NCI-H1436 treated with DMSO at 0.1 percent for 48 hours (cell line): ENCODE results near the gene TSHZ3.

Source experiments
- DNase-seq: peaks from one replicate; lab custom pipeline; 2025; lab: John Stamatoyannopoulos, UW

TSHZ3 gene

GRCh38 chr19:31286491-31286890 is 62.7 kb downstream of the TSHZ3 start:
- no peak for DNase-seq

DNA sequence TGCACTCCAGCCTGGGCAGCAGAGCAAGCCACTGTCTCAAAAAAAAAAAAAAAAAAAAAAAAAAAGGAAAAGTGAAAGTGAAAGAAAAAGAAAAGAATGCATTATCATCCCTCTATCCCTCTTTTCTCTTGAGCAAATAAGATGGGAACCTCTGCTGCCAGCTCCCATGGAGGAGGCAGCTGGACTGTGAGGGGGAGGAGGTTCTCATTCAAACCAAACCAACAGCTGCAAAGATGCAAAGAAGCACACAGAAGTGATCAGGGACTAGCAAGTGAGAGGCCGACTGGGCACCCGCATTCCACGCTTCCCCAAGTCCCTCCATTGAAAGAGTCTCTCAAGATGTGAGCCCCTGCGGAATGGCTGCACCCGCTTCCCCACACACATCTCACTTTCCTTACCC is 63.5 kb downstream of the TSHZ3 start:
- DNase-seq: no peak

- DNase-seq: no peak
Measured at GRCh38 chr19:31284621-31285020, 64.6 kb downstream of the TSHZ3 start.

- no peak for DNase-seq
Measured at GRCh38 chr19:31283701-31284100, 65.5 kb downstream of the TSHZ3 start.

DNA sequence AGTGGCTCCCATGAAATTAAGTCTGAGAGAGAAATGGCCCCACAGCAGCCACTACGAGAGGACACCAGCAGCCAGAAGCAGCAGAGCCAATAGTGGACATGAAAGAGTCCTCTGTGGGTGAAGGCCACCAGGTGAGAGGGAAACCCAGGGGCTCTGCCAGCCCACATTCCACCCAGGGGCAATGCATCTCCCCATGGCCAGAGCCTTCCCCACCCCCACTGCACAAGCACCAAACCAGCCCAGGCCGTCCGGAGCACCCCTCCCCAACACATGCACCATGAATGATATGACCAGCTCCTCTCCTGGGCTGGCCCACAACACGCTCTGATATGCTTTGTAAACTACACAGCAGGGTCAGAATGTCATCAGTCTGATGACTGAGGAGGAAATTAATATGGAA is 66.9 kb downstream of the TSHZ3 start:
- DNase-seq: no peak

DNA sequence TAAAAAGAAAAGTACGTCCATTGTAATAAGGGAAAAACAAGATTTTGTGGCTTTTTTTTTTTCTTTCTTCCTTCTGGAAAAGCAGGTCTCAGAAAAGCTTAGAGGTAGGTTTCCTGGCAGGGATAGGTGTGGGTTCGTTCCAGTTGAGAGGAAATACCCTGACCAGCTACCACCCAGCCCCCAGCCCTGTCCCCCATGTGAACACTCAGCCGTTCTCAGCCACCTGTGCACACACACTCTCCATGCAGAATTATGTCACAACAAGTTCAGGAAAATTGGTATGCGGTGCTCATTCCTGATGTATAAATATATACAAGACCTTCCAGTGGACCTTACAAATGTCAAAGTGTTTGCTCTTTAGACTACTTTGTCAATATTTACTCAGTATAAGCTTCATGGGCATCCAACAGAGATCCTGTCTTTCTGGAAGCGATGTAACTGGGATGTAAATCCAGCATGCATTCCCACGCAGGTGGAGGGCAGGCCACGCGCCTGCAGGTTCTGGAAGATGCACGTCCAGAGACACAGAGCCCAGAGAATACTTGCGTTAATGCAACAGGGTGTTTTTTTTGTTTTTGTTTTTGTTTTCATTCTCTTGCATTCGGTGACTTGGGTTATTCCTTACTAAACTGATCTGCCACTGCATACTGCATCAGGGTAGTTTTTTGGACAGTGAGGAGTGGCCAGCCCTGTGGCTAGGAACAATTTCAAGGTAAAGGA is 68.8 kb downstream of the TSHZ3 start:
- DNase-seq: no peak

DNA sequence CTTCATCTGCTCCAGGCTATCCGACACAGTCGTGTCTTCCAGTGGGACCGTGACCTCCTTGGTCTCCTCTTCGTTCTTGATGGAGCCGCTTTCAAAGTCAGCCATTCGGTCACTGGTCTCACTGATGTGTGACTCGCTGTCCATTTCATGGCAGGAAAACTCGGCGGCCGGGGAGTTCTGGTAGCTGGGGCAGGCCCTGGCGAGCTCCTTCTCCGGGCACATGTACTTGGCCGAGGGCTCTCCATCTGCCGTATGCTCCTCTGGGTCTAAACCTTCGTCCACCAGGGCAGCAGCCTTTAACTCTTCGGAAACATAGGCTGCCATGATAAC is 69.8 kb downstream of the TSHZ3 start:
- no peak for DNase-seq

GRCh38 chr19:31278555-31279435 is 70.4 kb downstream of the TSHZ3 start:
- no peak for DNase-seq

DNA sequence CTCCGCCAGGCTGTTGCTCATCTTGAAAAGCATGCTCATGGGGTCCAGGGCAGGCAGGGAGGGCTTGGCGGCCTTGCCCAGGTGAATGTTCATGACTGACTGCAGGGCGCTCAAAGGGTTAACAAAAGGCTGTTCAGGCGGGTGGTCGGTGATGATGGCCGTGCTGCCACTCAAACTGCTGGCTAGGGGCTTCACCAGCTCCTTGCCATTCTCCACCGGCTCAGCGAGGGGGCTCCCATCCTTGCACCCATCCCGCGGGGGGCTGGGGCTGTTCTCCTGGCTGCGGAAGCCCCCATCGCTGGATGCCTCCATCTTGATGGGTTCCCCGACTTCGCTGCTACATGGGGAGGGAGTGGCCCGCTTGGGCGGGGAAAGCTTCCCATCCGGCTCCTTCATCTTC is 71.7 kb downstream of the TSHZ3 start:
- no peak for DNase-seq

GRCh38 chr19:31276831-31277230 is 72.4 kb downstream of the TSHZ3 start:
- DNase-seq: no peak

- no peak for DNase-seq
Measured at GRCh38 chr19:31275068-31275334, 74.2 kb downstream of the TSHZ3 start.

- DNase-seq: no peak
Measured at GRCh38 chr19:31274251-31275067, 74.8 kb downstream of the TSHZ3 start.

DNA sequence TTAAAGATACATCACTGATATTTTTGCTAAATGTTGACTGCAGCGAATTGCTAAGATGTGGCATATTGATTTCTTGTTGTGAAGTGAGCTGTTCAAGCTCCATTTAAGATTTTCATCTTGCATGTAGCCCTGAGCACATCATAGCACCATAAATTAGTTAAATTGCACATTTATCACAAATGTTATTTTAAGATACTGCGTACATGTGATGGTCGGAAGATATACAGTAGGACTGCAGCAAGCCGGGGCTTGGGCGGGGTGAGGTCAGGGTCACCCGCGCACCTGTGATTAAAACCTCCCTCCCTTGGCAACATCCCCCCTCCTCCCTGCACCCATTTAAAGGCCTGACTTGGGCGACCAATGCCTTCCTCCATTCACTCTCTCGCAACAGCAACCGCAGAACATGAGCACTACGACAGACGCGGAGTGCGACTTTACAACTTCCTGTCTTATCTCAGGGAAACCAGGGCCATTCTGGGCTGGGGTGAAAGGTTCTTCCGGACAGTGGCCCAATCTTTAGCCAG is 76.6 kb downstream of the TSHZ3 start:
- no peak for DNase-seq

DNA sequence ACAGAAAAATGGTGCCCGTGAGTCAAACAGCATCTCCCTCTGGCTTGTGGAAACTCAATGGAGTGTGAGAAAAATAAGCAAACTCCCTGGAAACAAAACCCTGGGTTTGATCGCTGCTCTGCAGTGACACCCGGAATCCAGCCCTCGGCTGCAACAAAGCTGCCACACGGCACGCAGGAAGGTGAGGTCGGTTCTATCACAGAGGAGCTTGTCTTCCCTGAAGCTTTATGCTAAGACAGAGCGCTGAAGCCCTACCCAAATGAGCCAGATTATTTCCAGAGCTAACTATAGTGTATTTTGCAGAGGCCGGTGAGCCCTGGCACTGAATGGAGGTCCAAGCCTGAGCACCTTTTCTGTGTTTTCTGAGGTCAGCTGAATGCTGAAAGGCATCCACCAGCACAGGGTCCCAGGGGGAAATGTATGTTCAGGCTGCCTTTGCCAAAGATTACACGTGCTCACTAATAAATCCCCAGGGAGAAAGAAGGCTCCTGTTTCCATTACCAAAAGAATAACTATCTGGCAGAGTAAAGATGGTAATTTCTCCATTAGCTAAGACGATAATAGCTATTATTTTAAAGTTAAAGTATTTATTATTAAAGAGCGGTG is 77.8 kb downstream of the TSHZ3 start:
- DNase-seq: no peak

DNA sequence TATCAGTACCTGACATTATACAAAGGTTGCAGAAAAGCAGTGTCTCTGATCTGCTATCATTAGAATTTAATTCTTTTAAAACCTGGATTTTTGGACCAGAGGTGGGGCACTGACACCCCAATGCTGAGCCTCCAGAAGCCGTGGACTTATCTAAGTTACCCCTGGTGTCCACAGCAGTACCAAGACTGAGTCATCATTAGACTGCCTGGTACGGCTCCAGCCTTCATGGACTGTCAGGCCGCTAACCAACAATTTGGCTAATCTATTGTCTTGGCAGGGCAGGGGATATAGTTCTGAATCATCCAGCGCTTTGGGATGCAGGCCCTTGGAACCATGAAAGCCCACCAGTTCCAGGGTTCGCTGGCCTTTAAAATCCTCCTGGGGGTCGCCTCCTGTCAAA is 78.3 kb downstream of the TSHZ3 start:
- DNase-seq: no peak

DNA sequence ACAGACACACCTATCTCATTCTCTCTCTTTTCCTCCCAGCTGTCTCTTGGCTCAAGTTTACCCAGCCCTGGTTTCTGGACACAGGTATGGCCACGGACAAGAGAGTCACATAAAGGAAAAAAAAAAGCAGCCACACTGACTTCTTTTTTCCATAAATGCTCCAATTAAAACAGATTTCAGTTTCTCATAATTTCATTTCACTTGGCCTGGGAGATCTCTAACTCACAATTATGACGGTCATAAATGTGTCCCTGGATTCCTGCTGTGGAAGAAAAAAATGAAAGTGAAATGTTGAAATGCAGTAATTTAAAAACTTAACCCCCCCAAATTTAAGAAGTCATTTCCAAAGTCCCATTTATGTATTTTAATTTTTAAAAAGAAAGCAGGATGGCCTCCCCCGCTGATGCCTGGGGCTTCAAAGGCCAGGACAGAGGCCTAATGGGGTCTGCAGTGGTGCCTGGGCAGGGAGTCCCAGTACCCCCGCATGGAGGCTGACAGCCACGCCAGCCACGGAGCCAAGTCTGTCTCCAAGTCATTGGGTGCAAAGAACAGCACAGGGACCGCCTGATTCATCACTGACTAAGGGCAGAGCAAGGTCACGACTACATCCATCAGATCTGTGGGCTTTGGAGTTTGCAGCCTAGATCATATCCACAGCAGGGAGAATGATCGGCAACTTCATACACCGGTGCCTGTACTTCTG is 79.7 kb downstream of the TSHZ3 start:
- no peak for DNase-seq

GRCh38 chr19:31268751-31269383 is 80.4 kb downstream of the TSHZ3 start:
- no peak for DNase-seq

DNA sequence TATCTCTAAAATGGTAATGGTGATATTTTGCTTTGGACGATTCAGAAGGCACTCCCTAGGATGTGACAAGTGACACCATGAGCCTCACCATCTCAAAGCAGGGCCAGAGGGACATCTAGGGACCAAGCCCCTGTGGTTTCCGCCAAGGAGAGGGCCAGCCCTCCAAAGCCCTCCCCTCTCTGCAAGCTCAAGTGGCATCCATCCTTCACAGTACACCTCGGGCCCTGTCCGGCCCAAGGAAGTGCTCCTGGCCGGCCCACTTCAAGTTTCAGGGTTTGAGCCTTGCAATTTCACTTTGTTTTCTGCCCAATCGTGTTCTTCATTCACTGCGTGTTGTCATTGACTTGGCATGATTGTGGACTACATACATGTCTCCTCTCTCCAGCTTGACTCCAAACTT is 82.5 kb downstream of the TSHZ3 start:
- no peak for DNase-seq

- DNase-seq: no peak
Measured at GRCh38 chr19:31266196-31266595, 83.0 kb downstream of the TSHZ3 start.

GRCh38 chr19:31264041-31264778 is 85.0 kb downstream of the TSHZ3 start:
- DNase-seq: no peak

- DNase-seq: no peak
Measured at GRCh38 chr19:31263328-31263727, 85.9 kb downstream of the TSHZ3 start.
